Neutrophil (primary cell): ENCODE data around the gene TST.

ENCODE experiments used
- H3K27ac ChIP-seq: fragments of 200-600 bp; sonication (generic); 2 replicates; pipeline ENCODE4 v1.5.1; 2016; ENCODE audit warnings: mild to moderate bottlenecking, moderate library complexity
- H3K27me3 ChIP-seq: fragments of 200-600 bp; sonication (generic); 2 replicates; pipeline ENCODE4 v1.6.0; 2016; ENCODE audit warnings: mild to moderate bottlenecking
- H3K36me3 ChIP-seq: fragments of 200-600 bp; sonication (generic); 2 replicates; pipeline ENCODE4 v1.5.1; 2017
- H3K4me1 ChIP-seq, 2 experiments: fragments of 200-600 bp in 1 of 2; sonication (generic) in 1 of 2; 1 replicate in 1 of 2; 2 replicates in 1 of 2; pipeline versions ENCODE4 v1.5.1 to v1.6.1; 2013 to 2016; ENCODE audit warnings: low read depth in 1 of 2, low read length in 1 of 2, mild to moderate bottlenecking in 1 of 2, moderate library complexity in 1 of 2; ENCODE audit not compliant: control insufficient read depth in 1 of 2, insufficient read depth in 1 of 2
- H3K4me3 ChIP-seq, 2 experiments: fragments of 200-600 bp in 1 of 2; sonication (generic) in 1 of 2; 1 replicate in 1 of 2; 2 replicates in 1 of 2; pipeline ENCODE4 v1.5.1; 2013 to 2016; ENCODE audit warnings: low read depth in 1 of 2, low read length in 1 of 2, mild to moderate bottlenecking in 1 of 2, moderate library complexity in 1 of 2
- H3K9me3 ChIP-seq: fragments of 200-600 bp; sonication (generic); 2 replicates; pipeline ENCODE4 v1.5.1; 2016
- TF ChIP-seq, protein P1 (sequence below): fragments of 200-600 bp; sonication (generic); IDR thresholded peaks from 2 replicates; pipeline ENCODE4 v1.5.1; 2016; ENCODE audit warnings: antibody characterized with exemption

TST gene

DNA sequence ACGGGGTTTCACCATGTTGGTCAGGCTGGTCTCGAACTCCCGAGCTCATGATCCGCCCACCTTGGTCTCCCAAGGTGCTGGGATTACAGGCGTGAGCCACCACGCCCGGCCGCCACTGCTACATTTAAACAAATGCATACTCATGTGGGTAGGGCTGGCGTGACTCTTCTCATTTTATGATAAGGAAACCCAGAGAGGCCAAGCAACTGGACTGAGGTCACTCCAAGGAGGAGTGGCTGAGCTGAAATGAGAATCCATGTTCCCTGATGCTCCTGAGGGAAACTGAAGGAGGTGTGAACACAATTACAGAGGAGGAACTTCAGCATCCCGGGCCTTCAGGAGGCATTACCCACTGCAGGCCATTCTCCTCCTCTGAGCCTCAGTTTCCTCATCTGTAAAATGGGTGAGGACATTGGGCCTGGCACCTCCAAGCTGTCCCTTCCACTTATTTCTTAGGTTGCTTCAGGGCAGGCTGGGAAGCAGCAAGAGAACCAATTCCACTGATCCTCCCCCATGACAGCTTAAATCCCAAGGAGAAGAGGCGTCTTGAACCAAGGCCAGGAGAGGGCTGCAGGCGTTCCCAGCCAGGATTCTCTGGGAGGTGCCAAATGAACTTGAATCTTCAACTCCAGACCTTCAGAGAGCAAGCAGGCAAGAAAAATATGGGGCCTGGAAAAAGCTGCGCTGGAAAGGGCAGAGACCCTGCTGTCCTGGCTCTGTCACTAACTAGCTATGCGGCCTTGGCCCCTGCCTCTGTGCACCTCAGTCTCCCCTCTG is 2.9 kb downstream of the TST start:
- Histone ChIP-seq H3K4me3 (no peak overlapping the region), H3K36me3 (peaks cover 12% of the 10 kb centered on the region), H3K27ac (no peak overlapping the region), H3K4me1 (peaks cover 34 to 41% of the 10 kb centered on the region in 2 experiments), H3K27me3 (no peaks in the 10 kb centered on the region), H3K9me3 (no peaks in the 10 kb centered on the region)
- TF ChIP-seq, protein P1, sequence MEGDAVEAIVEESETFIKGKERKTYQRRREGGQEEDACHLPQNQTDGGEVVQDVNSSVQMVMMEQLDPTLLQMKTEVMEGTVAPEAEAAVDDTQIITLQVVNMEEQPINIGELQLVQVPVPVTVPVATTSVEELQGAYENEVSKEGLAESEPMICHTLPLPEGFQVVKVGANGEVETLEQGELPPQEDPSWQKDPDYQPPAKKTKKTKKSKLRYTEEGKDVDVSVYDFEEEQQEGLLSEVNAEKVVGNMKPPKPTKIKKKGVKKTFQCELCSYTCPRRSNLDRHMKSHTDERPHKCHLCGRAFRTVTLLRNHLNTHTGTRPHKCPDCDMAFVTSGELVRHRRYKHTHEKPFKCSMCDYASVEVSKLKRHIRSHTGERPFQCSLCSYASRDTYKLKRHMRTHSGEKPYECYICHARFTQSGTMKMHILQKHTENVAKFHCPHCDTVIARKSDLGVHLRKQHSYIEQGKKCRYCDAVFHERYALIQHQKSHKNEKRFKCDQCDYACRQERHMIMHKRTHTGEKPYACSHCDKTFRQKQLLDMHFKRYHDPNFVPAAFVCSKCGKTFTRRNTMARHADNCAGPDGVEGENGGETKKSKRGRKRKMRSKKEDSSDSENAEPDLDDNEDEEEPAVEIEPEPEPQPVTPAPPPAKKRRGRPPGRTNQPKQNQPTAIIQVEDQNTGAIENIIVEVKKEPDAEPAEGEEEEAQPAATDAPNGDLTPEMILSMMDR, result no peak

DNA sequence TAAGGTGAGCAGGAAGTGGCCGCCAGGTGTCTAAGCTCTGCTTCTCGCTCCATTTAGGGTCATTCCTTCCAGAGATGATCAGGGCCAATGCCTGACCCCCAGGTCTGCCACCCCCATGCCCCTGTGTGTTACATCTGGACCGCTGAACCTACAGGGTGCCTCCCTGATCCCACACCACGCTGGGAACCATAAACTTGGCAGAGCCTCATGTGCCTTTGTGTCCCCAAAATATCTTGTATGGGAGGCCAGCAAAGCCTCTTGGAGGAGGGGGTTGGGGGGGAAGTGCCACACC is 3.7 kb downstream of the TST start:
- H3K27ac ChIP-seq, result no peak overlapping the region
- TF ChIP-seq, protein P1, result no peak
- no peaks in the 10 kb centered on the region for H3K9me3 ChIP-seq
- H3K4me1 ChIP-seq, result peaks cover 28 to 37% of the 10 kb centered on the region in 2 experiments
- no peaks in the 10 kb centered on the region for H3K27me3 ChIP-seq
- H3K36me3 ChIP-seq, result peaks cover 17% of the 10 kb centered on the region
- H3K4me3 ChIP-seq, result no peak overlapping the region

DNA sequence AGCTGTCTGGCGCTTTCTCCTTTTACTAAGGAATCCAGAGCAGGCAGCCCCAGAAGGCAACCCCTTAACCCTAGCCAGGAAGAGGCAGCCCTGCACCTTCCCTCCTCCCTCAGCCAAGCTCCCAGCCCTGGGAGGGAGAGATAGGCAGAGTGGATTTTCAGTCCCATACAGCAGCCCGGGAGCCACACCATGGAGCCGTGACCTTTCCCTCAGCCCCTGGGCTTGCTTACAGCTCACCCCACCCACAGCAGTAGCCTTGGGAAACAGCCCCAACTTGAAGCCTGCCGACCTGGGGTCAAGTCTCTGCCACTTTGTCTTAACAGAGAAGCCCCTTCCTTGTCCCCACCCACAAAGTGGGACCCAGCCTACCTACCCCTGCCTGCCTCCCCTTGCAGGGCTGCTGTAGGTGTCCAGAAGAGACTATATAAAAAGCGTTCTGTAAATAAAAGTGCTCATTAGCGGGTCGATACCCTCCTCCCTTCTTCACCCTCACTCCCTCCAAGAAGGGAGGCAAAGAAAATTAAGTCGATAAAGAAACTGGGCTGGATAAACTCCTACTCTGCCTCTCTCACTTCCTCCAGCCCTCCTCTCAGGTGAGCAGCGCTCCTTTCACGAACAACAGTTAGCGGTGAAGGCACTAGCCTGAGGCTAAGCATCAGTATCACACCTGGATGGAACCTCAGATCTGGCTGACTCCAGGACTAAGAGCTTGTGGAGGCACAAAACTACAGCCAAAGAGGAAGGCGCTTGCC is 4.2 kb downstream of the TST start:
- no peak overlapping the region for H3K4me3 ChIP-seq
- peaks cover under 1% of the 10 kb centered on the region for H3K27me3 ChIP-seq
- H3K36me3 ChIP-seq, result peaks cover 17% of the 10 kb centered on the region
- no peak overlapping the region for H3K27ac ChIP-seq
- TF ChIP-seq, protein P1, result no peak
- peaks cover 23 to 32% of the 10 kb centered on the region in 2 experiments for H3K4me1 ChIP-seq
- no peaks in the 10 kb centered on the region for H3K9me3 ChIP-seq

DNA sequence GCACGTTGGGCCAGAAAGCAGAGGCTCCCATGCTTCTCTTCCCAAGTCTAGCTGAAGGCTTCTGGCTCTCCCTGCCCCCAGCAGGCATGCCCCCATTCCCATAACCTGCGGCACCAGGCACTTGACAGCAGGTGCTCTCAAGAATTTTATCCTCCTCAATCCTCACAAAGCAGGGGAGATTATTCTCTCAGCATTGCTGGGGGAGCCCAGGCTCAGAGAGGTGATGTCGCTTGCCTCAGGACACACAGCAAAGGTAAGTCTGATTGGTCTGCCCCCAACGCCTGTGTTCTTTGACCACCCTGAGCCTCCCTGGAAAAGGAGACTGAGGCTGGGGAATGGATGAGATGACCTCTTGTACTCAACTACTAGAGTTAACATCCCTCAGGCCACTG is 4.8 kb downstream of the TST start:
- Histone ChIP-seq H3K4me3 (no peak overlapping the region), H3K36me3 (peaks cover 17% of the 10 kb centered on the region), H3K27ac (no peak overlapping the region), H3K27me3 (peaks cover 7% of the 10 kb centered on the region), H3K9me3 (no peaks in the 10 kb centered on the region), H3K4me1 (peaks cover 22 to 30% of the 10 kb centered on the region in 2 experiments)
- TF ChIP-seq, protein P1, result no peak

DNA sequence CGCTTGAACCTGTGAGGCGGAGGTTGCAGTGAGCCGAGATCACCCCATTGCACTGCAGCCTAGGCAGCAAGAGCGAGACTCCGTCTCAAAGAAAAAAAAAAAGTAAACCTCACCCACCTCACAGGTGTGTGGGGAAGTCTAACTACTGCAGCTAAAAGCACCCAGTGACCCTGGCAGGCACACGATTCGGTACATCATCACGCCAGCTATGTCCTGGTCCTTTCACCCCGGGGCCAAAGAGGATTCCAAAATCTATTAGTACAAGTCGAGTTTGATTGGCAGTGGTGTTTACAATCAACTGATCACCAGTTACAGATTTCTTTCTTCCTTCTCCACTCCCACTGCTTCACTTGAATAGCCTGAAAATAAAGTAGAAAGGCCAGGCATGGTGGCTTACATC is 6.3 kb downstream of the TST start:
- no peak overlapping the region for H3K4me3 ChIP-seq

More for the DNA sequence above, 6.3 kb downstream of the TST start:
- Histone ChIP-seq H3K27ac (no peak overlapping the region), H3K9me3 (no peaks in the 10 kb centered on the region), H3K27me3 (peaks cover 21% of the 10 kb centered on the region), H3K4me1 (peaks cover 13 to 22% of the 10 kb centered on the region in 2 experiments), H3K36me3 (peaks cover 17% of the 10 kb centered on the region)
- TF ChIP-seq, protein P1, result no peak
